ENCODE measurements around the gene SFRP2. TPM values are rescaled to one million over a fixed set of nuclear protein-coding genes. Genes with fewer than 3 reads are reported as not detected.

SFRP2 gene
- total and polyA plus RNA-seq, 2 experiments from 2014 or later = 0.30 to 5.0 TPM

DNA sequence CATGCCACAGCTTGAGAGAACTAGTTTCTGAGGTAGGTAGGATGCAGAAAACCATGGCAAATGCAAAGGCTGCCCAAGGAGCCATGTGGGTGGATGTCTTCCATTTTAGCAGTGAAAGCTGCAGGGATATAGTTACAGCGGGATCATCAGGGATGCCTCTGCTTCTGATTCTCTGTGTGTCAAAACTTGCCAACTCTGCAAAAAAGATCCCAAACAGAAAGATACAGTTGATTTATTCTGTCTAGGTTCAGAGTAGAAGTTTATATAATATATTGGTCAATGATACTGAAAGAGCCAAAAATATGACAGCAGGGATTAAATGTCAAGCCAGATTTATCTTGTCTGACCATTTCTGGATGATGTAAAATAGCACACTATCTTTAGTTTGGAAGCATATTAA lies 42.4 kb upstream of the SFRP2 start:
- Histone ChIP-seq H3K36me3 (no peaks in the 10 kb centered on the region), H3K27ac (no peak overlapping the region), H3K9me3 (ENCODE audit: low read depth) (no peaks in the 10 kb centered on the region), H3K4me1 (ENCODE audit: low read depth) (no peaks in the 10 kb centered on the region), H3K27me3 (no peaks in the 10 kb centered on the region), H3K4me3 (no peak overlapping the region)
- no peak for DNase-seq (ENCODE audit: low read depth in 1 of 2, low spot score in 1 of 2)
- TF ChIP-seq, protein P1, sequence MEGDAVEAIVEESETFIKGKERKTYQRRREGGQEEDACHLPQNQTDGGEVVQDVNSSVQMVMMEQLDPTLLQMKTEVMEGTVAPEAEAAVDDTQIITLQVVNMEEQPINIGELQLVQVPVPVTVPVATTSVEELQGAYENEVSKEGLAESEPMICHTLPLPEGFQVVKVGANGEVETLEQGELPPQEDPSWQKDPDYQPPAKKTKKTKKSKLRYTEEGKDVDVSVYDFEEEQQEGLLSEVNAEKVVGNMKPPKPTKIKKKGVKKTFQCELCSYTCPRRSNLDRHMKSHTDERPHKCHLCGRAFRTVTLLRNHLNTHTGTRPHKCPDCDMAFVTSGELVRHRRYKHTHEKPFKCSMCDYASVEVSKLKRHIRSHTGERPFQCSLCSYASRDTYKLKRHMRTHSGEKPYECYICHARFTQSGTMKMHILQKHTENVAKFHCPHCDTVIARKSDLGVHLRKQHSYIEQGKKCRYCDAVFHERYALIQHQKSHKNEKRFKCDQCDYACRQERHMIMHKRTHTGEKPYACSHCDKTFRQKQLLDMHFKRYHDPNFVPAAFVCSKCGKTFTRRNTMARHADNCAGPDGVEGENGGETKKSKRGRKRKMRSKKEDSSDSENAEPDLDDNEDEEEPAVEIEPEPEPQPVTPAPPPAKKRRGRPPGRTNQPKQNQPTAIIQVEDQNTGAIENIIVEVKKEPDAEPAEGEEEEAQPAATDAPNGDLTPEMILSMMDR (IDR thresholded peaks at IDR 0.05; ENCODE audit: low read depth, low read length) = no peak

DNA sequence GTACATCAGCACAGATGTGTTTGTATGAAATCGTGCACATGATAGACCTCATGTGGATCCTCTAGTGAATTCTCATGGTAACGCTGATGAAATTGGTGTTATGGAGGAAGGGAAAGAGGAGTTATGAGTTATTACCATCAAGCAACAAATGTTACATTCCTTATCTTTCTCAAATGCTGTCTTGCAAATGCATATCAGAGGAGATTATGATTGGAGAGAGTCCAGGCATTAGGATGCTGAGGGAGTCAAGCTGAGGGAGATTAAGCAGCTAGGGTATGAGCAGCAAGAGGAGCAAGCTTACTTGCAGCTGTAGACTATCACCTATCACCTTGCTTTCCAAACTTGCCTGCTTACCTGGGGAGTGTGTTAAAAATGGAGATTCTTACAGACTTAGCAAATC lies 36.8 kb upstream of the SFRP2 start:
- TF ChIP-seq, protein P1 (IDR thresholded peaks at IDR 0.05; ENCODE audit: low read depth, low read length) = no peak
- no peaks in the 10 kb centered on the region for H3K4me1 ChIP-seq (ENCODE audit: low read depth)
- no peaks in the 10 kb centered on the region for H3K27me3 ChIP-seq
- no peak overlapping the region for H3K4me3 ChIP-seq
- DNase-seq (ENCODE audit: low read depth in 1 of 2, low spot score in 1 of 2) = no peak
- H3K9me3 ChIP-seq (ENCODE audit: low read depth) = no peaks in the 10 kb centered on the region
- H3K36me3 ChIP-seq = no peaks in the 10 kb centered on the region
- no peak overlapping the region for H3K27ac ChIP-seq

DNA sequence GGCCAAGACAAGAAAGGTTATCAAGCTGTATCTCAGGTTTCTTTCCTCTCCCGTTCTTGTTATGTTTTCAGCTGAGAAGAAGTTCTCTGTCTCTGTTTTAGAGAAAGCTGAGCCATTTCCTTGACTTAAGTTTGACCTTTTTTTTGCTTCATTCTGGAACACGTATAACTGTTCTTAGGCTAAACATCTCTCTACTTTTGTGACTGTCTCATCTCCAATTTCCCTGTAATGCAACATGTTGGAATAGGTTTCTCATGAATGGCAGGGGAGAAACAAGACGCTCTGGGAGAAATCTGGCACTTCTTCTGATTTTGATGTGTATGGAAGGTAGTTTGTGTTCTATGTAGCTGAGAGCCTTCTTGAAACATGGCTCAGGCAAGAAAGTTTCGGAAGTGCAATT lies 36.2 kb upstream of the SFRP2 start:
- no peaks in the 10 kb centered on the region for H3K9me3 ChIP-seq (ENCODE audit: low read depth)
- H3K27me3 ChIP-seq = no peaks in the 10 kb centered on the region
- no peak overlapping the region for H3K4me3 ChIP-seq
- no peaks in the 10 kb centered on the region for H3K36me3 ChIP-seq
- TF ChIP-seq, protein P1 (IDR thresholded peaks at IDR 0.05; ENCODE audit: low read depth, low read length) = no peak
- no peaks in the 10 kb centered on the region for H3K4me1 ChIP-seq (ENCODE audit: low read depth)
- H3K27ac ChIP-seq = no peak overlapping the region
- DNase-seq (ENCODE audit: low read depth in 1 of 2, low spot score in 1 of 2) = no peak

DNA sequence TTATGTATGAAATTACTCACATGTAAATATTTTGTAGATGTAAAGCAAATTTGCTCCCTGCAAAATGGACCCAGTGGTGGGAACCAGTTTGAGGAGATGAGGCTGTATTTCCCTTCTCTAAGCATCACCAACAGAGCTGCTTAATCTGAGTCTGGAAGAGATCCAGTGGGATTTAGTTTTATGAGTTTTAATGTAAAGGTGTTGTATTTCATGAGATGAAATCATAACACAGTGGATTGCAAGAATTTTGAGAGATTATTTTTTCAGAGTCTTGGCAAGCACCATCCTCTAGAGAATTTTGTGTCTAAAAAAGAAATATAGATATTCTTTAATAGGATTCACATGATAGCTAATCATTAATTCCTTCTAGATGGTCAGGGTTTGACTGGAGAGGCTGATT lies 35.6 kb upstream of the SFRP2 start:
- H3K9me3 ChIP-seq (ENCODE audit: low read depth) = no peaks in the 10 kb centered on the region
- DNase-seq (ENCODE audit: low read depth in 1 of 2, low spot score in 1 of 2) = no peak
- H3K27me3 ChIP-seq = no peaks in the 10 kb centered on the region
- H3K27ac ChIP-seq = no peak overlapping the region
- no peaks in the 10 kb centered on the region for H3K4me1 ChIP-seq (ENCODE audit: low read depth)
- H3K36me3 ChIP-seq = no peaks in the 10 kb centered on the region
- H3K4me3 ChIP-seq = no peak overlapping the region
- TF ChIP-seq, protein P1 (IDR thresholded peaks at IDR 0.05; ENCODE audit: low read depth, low read length) = no peak

DNA sequence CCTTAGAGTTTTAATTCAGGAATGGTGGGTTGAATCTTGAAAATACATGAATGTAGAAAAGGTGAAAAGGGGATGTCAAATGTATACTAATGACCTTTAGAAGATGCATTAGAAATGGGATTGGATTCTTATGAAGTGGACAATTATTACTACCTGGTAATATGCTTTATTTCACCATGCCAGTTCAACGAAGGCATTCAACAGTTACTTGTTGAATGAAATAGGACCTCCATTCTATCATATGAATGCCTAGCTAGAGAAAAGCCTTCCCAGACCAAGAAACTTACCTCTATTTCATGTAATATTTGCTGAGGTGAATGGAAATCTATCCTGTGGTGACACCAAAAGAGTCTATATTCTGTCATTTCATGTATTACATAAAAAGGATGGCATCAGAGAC lies 34.6 kb upstream of the SFRP2 start:
- Histone ChIP-seq H3K4me3 (no peak overlapping the region), H3K36me3 (no peaks in the 10 kb centered on the region), H3K4me1 (ENCODE audit: low read depth) (no peaks in the 10 kb centered on the region), H3K27ac (no peak overlapping the region), H3K9me3 (ENCODE audit: low read depth) (no peaks in the 10 kb centered on the region), H3K27me3 (no peaks in the 10 kb centered on the region)
- TF ChIP-seq, protein P1 (IDR thresholded peaks at IDR 0.05; ENCODE audit: low read depth, low read length) = no peak
- DNase-seq (ENCODE audit: low read depth in 1 of 2, low spot score in 1 of 2) = no peak

DNA sequence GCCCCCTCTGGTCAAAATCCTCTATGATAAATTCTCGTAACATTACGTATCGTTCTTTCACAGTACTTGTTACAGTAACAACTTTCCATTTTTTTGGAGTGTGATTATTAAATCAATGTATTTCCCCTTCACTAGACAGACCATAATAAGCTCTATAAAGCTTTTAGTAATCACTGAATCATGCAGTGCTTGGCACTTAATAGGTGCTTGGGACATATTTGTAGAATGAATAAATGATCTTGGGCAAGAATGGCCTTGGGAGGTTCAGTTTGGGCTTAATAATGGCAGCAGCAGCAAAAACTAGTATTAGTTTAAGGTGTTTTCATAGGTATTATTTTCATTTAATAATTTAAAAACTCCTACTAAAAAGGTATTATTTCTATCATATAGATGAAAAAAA lies 33.4 kb upstream of the SFRP2 start:
- Histone ChIP-seq H3K27me3 (no peaks in the 10 kb centered on the region), H3K27ac (no peak overlapping the region), H3K4me3 (no peak overlapping the region), H3K4me1 (ENCODE audit: low read depth) (no peaks in the 10 kb centered on the region), H3K9me3 (ENCODE audit: low read depth) (no peaks in the 10 kb centered on the region), H3K36me3 (no peaks in the 10 kb centered on the region)
- TF ChIP-seq, protein P1 (IDR thresholded peaks at IDR 0.05; ENCODE audit: low read depth, low read length) = no peak
- no peak for DNase-seq (ENCODE audit: low read depth in 1 of 2, low spot score in 1 of 2)
